T-cell (primary cell): ENCODE results near the gene DIRAS3. TPM values are rescaled to one million over a fixed set of nuclear protein-coding genes. Genes with fewer than 3 reads are reported as not detected.

ENCODE experiments used
- ATAC-seq, 4 experiments: fragments of 200-7000 bp in 3 of 4; fragments of 150-1000 bp in 1 of 4; cut with Tn5 transposase; replicated peaks in 1 of 4; 1 replicate in 3 of 4; 2 replicates in 1 of 4; pipeline ENCODE4 v1.10.0; 2021; ENCODE audit warnings: moderate library complexity in 3 of 4, mild to moderate bottlenecking in 2 of 4, moderate number of reproducible peaks in 1 of 4
- CTCF ChIA-PET, 2 donors: fragments of 300-600 bp; sonication (Branson Sonifier 250); formaldehyde crosslinking; loops; one replicate each; lab custom pipeline; 2022; ENCODE audit warnings: antibody characterized with exemption in 2 of 2; lab: Charles Lee
- POLR2A ChIA-PET, 2 donors: fragments of 300-600 bp; sonication (Branson Sonifier 250); formaldehyde crosslinking; loops; one replicate each; lab custom pipeline; 2022; ENCODE audit warnings: antibody characterized with exemption in 2 of 2; lab: Charles Lee
- DNase-seq, 35 experiments: peaks; one replicate each; pipeline versions ENCODE4 v3.0.0 to v3.0.0-alpha.2; 2013 to 2023
- H3K27ac ChIP-seq: one replicate; pipeline ENCODE4 v1.5.1; 2013; ENCODE audit warnings: low read length
- H3K27me3 ChIP-seq, 2 experiments: replicated peaks in 1 of 2; 1 replicate in 1 of 2; 2 replicates in 1 of 2; pipeline versions ENCODE4 v1.6.1 to v1.7.0; 2013; ENCODE audit warnings: low read length in 1 of 2, mixed read lengths in 1 of 2; ENCODE audit not compliant: control insufficient read depth in 2 of 2, insufficient read depth in 2 of 2; ENCODE audit errors: extremely low read depth in 1 of 2
- H3K36me3 ChIP-seq, 2 donors: 1 replicate in 1 of 2; 2 replicates in 1 of 2; pipeline versions ENCODE4 v1.6.1 to v1.7.0; 2013; ENCODE audit warnings: low read length in 1 of 2; ENCODE audit not compliant: control insufficient read depth in 2 of 2, insufficient read depth in 1 of 2; ENCODE audit errors: extremely low read depth in 1 of 2
- H3K4me1 ChIP-seq, 2 experiments: 1 replicate in 1 of 2; 2 replicates in 1 of 2; pipeline versions ENCODE4 v1.6.1 to v1.7.0; 2013; ENCODE audit warnings: low read length in 2 of 2, mixed read lengths in 1 of 2; ENCODE audit not compliant: insufficient read depth in 2 of 2, control insufficient read depth in 1 of 2; ENCODE audit errors: extremely low read depth in 1 of 2
- H3K4me3 ChIP-seq, 2 donors: 1 replicate in 1 of 2; 2 replicates in 1 of 2; pipeline versions ENCODE4 v1.5.1 to v1.7.0; 2013; ENCODE audit warnings: mild to moderate bottlenecking in 2 of 2, low read length in 1 of 2, moderate library complexity in 1 of 2; ENCODE audit not compliant: control insufficient read depth in 1 of 2; ENCODE audit errors: extremely low read depth in 1 of 2
- H3K9me3 ChIP-seq: 2 replicates; pipeline ENCODE4 v1.7.0; 2013
- H3K27ac Mint-ChIP-seq, 2 donors: one replicate each; pipeline ENCODE4 v1.8.0; 2020 to 2021; ENCODE audit warnings: mild to moderate bottlenecking in 2 of 2, mixed read lengths in 2 of 2
- H3K27me3 Mint-ChIP-seq, 2 donors: one replicate each; pipeline ENCODE4 v1.8.0; 2021 to 2022; ENCODE audit warnings: mixed read lengths in 2 of 2
- H3K36me3 Mint-ChIP-seq: one replicate; pipeline ENCODE4 v1.8.0; 2021; ENCODE audit warnings: mixed read lengths
- H3K4me1 Mint-ChIP-seq, 3 donors: one replicate each; pipeline ENCODE4 v1.8.0; 2020 to 2022; ENCODE audit warnings: mixed read lengths in 3 of 3, mild to moderate bottlenecking in 1 of 3
- H3K4me3 Mint-ChIP-seq, 3 donors: one replicate each; pipeline ENCODE4 v1.8.0; 2020 to 2022; ENCODE audit warnings: mild to moderate bottlenecking in 3 of 3, mixed read lengths in 3 of 3, moderate library complexity in 3 of 3
- H3K9me3 Mint-ChIP-seq, 3 donors: one replicate each; pipeline ENCODE4 v1.8.0; 2020 to 2022; ENCODE audit warnings: mixed read lengths in 3 of 3
- WGBS: methylation state at CpG from one replicate; pipeline ENCODE4 v1.1.5; 2013; ENCODE audit warnings: missing lambda C conversion rate; ENCODE audit not compliant: insufficient coverage; 5-methylcytosine and 5-hydroxymethylcytosine counted together
- total RNA-seq, 35 experiments: library from RNA in 6 of 35; stranded (reverse) in 6 of 35; fragments of 120-200 nt in 1 of 35; gene quantifications; one replicate each; pipeline versions ENCODE4 v1.2.1 to v1.2.4 and lab custom pipeline; 2013 to 2026

The DIRAS3 gene
- total RNA-seq, result not detected
- not detected for total RNA-seq (2013)
- total RNA-seq (lab: John Stamatoyannopoulos, UW), result 0 to 0.06 (median 0) reads per million in 29 experiments

- ChIA-PET CTCF (no interaction called here), POLR2A (no interaction called here)
- Histone ChIP-seq H3K4me1 (no peaks in the 10 kb centered on the region), H3K36me3 (no peaks in the 10 kb centered on the region), H3K4me3 (no peak within 1 kb of the TSS), H3K9me3 (no peaks in the 10 kb centered on the region), H3K27ac (no peak within 1 kb of the TSS), H3K27me3 (peaks cover 8 to 26% of the 10 kb centered on the region in 2 experiments)
- H3K27ac Mint-ChIP-seq, result no peak within 1 kb of the TSS
- no peak within 1 kb of the TSS for H3K4me3 Mint-ChIP-seq
- no peak for ATAC-seq
- H3K36me3 Mint-ChIP-seq, result no peaks in the 10 kb centered on the region
- 41% methylated on average over 44 of the region's 45 CpGs for WGBS
- H3K27me3 Mint-ChIP-seq, result peaks cover 15 to 18% of the 10 kb centered on the region in 2 donors
- no peak for DNase-seq
- H3K9me3 Mint-ChIP-seq, result peaks cover 0 to 3% (median 0%) of the 10 kb centered on the region in 3 donors
- peaks cover 0 to 2% (median 0%) of the 10 kb centered on the region in 3 donors for H3K4me1 Mint-ChIP-seq
These were observed at the start of gene DIRAS3 for GRCh38 chr1:68049941-68050878. Gene DIRAS3, minus strand, starts transcription at chr1:68050627. Its CDS starts 3,330 bp downstream, at chr1:68047297.

GRCh38 chr1:68093737-68094136 is 43.3 kb upstream of the DIRAS3 start:
- no peaks in the 10 kb centered on the region for H3K36me3 Mint-ChIP-seq
- Histone ChIP-seq H3K36me3 (no peaks in the 10 kb centered on the region), H3K4me3 (no peak overlapping the region), H3K9me3 (no peaks in the 10 kb centered on the region), H3K27ac (no peak overlapping the region), H3K4me1 (no peaks in the 10 kb centered on the region), H3K27me3 (peaks cover 0 to 5% of the 10 kb centered on the region in 2 experiments)
- H3K27me3 Mint-ChIP-seq, result peaks cover 1 to 10% of the 10 kb centered on the region in 2 donors
- no peak for ATAC-seq
- no peak overlapping the region for H3K27ac Mint-ChIP-seq
- POLR2A ChIA-PET, result no interaction called here
- CTCF ChIA-PET, result interaction anchor here (0.5 to 0.9 kb wide), 2 partner anchors 24 to 26 kb away, joined by 3 read pairs; no protein-coding TSS in a partner anchor
- H3K4me1 Mint-ChIP-seq, result no peaks in the 10 kb centered on the region
- DNase-seq, result no peak
- H3K4me3 Mint-ChIP-seq, result no peak overlapping the region
- H3K9me3 Mint-ChIP-seq, result no peaks in the 10 kb centered on the region

GRCh38 chr1:68087184-68087583 is 36.8 kb upstream of the DIRAS3 start:
- Mint-ChIP-seq H3K36me3 (no peaks in the 10 kb centered on the region), H3K9me3 (peaks cover 0 to 5% (median 0%) of the 10 kb centered on the region in 3 donors), H3K4me1 (no peaks in the 10 kb centered on the region), H3K4me3 (no peak overlapping the region), H3K27ac (no peak overlapping the region), H3K27me3 (peaks cover 1 to 4% of the 10 kb centered on the region in 2 donors)
- ATAC-seq (no peak), DNase-seq (no peak)
- Histone ChIP-seq H3K4me3 (no peak overlapping the region), H3K9me3 (no peaks in the 10 kb centered on the region), H3K36me3 (no peaks in the 10 kb centered on the region), H3K27me3 (no peaks in the 10 kb centered on the region), H3K4me1 (no peaks in the 10 kb centered on the region), H3K27ac (no peak overlapping the region)
- WGBS, result 91% methylated on average over 2 of the region's 4 CpGs
- ChIA-PET CTCF (no interaction called here), POLR2A (no interaction called here)

GRCh38 chr1:68085752-68086151 is 35.3 kb upstream of the DIRAS3 start:
- no peaks in the 10 kb centered on the region for H3K27me3 ChIP-seq
- no peaks in the 10 kb centered on the region for H3K36me3 ChIP-seq
- H3K4me3 ChIP-seq, result no peak overlapping the region
- Mint-ChIP-seq H3K9me3 (peaks cover 0 to 5% (median 0%) of the 10 kb centered on the region in 3 donors), H3K4me1 (no peaks in the 10 kb centered on the region), H3K36me3 (no peaks in the 10 kb centered on the region), H3K27me3 (peaks cover 1 to 9% of the 10 kb centered on the region in 2 donors), H3K27ac (no peak overlapping the region), H3K4me3 (no peak overlapping the region)
- DNase-seq (no peak), ATAC-seq (no peak)
- H3K27ac ChIP-seq, result no peak overlapping the region
- WGBS, result no CpG with 5 or more reads among the region's 1 CpG
- no peaks in the 10 kb centered on the region for H3K4me1 ChIP-seq
- H3K9me3 ChIP-seq, result no peaks in the 10 kb centered on the region
- POLR2A ChIA-PET, result no interaction called here
- CTCF ChIA-PET, result no interaction called here

- no peak overlapping the region for H3K27ac Mint-ChIP-seq
- no peak overlapping the region for H3K4me3 Mint-ChIP-seq
- ChIA-PET CTCF (interaction anchor here in 1 of 2 donors (0.5 kb wide), 1 partner anchor 18 kb away, joined by 3 read pairs; no protein-coding TSS in a partner anchor), POLR2A (no interaction called here)
- H3K36me3 ChIP-seq, result no peaks in the 10 kb centered on the region
- H3K27me3 Mint-ChIP-seq, result peaks cover 4 to 14% of the 10 kb centered on the region in 2 donors
- no peaks in the 10 kb centered on the region for H3K4me1 ChIP-seq
- DNase-seq (no peak), ATAC-seq (no peak)
- no peaks in the 10 kb centered on the region for H3K9me3 ChIP-seq
- H3K9me3 Mint-ChIP-seq, result peaks cover 0 to 5% (median 0%) of the 10 kb centered on the region in 3 donors
- H3K36me3 Mint-ChIP-seq, result no peaks in the 10 kb centered on the region
- H3K4me1 Mint-ChIP-seq, result no peaks in the 10 kb centered on the region
- 100% methylated on average over 1 of the region's 2 CpGs for WGBS
- H3K27me3 ChIP-seq, result peaks cover 0 to 2% of the 10 kb centered on the region in 2 experiments
- H3K4me3 ChIP-seq, result no peak overlapping the region
- H3K27ac ChIP-seq, result no peak overlapping the region
These were observed 33.3 kb upstream of the DIRAS3 start for GRCh38 chr1:68083686-68084085.

- DNase-seq (no peak), ATAC-seq (no peak)
- H3K36me3 ChIP-seq, result no peaks in the 10 kb centered on the region
- no peak overlapping the region for H3K27ac ChIP-seq
- H3K27me3 ChIP-seq, result peaks cover 0 to 5% of the 10 kb centered on the region in 2 experiments
- CTCF ChIA-PET, result no interaction called here
- H3K4me1 Mint-ChIP-seq, result no peaks in the 10 kb centered on the region
- no peak overlapping the region for H3K4me3 ChIP-seq
- no peaks in the 10 kb centered on the region for H3K36me3 Mint-ChIP-seq
- no peak overlapping the region for H3K4me3 Mint-ChIP-seq
- no peak overlapping the region for H3K27ac Mint-ChIP-seq
- no peaks in the 10 kb centered on the region for H3K4me1 ChIP-seq
- POLR2A ChIA-PET, result no interaction called here
- H3K27me3 Mint-ChIP-seq, result peaks cover 4 to 14% of the 10 kb centered on the region in 2 donors
- no peaks in the 10 kb centered on the region for H3K9me3 ChIP-seq
- peaks cover 0 to 5% (median 0%) of the 10 kb centered on the region in 3 donors for H3K9me3 Mint-ChIP-seq
These were observed 31.4 kb upstream of the DIRAS3 start for GRCh38 chr1:68081775-68082283.
